Activated CD4-positive, alpha-beta T cell treated with anti-CD3 and anti-CD28 coated beads, Interleukin-2, Interleukin-4, amounts not matched to agents 100 ng/mL and 50 ng/mL, durations not matched to agents 16 hours and 8 hours (primary cell): Measurements from ENCODE around the gene MAP3K20.
"Not testable (repeated sequence)": the region's sequence is repeated elsewhere in the genome, so short reads cannot be mapped to it uniquely, and the experiment has no call there.

Experiments used
- DNase-seq: peaks from one replicate; pipeline ENCODE4 v3.0.0-alpha.2; 2020; ENCODE audit warnings: low spot score

Gene MAP3K20

GRCh38 chr2:173281898-173282297 is 206.3 kb downstream of the MAP3K20 start:
- DNase-seq = not testable (repeated sequence)

- no peak for DNase-seq
These were observed 207.3 kb downstream of the MAP3K20 start for GRCh38 chr2:173282795-173283545.

- DNase-seq = peak; percentile 83
These were observed 210.6 kb downstream of the MAP3K20 start for GRCh38 chr2:173286153-173286809.

GRCh38 chr2:173287594-173287993 is 211.9 kb downstream of the MAP3K20 start:
- DNase-seq = no peak

- peak; percentile 70 for DNase-seq
These were observed 212.9 kb downstream of the MAP3K20 start for GRCh38 chr2:173288561-173288960.

- no peak for DNase-seq
These were observed 214.4 kb downstream of the MAP3K20 start for GRCh38 chr2:173290046-173290445.

GRCh38 chr2:173290518-173290917 is 214.9 kb downstream of the MAP3K20 start:
- no peak for DNase-seq

- DNase-seq = no peak
These were observed 215.8 kb downstream of the MAP3K20 start for GRCh38 chr2:173291412-173291811.

GRCh38 chr2:173296235-173296634 is 220.6 kb downstream of the MAP3K20 start:
- no peak for DNase-seq

- DNase-seq = no peak
These were observed 223.0 kb downstream of the MAP3K20 start for GRCh38 chr2:173298536-173299097.

GRCh38 chr2:173299764-173300163 is 224.1 kb downstream of the MAP3K20 start:
- no peak for DNase-seq

- DNase-seq = no peak
These were observed 224.8 kb downstream of the MAP3K20 start for GRCh38 chr2:173300458-173300857.

GRCh38 chr2:173301549-173301948 is 225.9 kb downstream of the MAP3K20 start:
- DNase-seq = not testable (repeated sequence)

- DNase-seq = no peak
These were observed 229.7 kb downstream of the MAP3K20 start for GRCh38 chr2:173305303-173305702.

GRCh38 chr2:173307293-173307692 is 231.6 kb downstream of the MAP3K20 start:
- DNase-seq = no peak

GRCh38 chr2:173309370-173309769 is 233.7 kb downstream of the MAP3K20 start:
- not testable (repeated sequence) for DNase-seq

- no peak for DNase-seq
These were observed 236.4 kb downstream of the MAP3K20 start for GRCh38 chr2:173311844-173312606.
